ENCODE measurements around the gene SNX5. TPM values are rescaled to one million over a fixed set of nuclear protein-coding genes. Genes with fewer than 3 reads are reported as not detected.

The SNX5 gene
- total RNA-seq, 4 donors from 2014 or later = 49.8 to 88.8 (median 60.9) TPM

DNA sequence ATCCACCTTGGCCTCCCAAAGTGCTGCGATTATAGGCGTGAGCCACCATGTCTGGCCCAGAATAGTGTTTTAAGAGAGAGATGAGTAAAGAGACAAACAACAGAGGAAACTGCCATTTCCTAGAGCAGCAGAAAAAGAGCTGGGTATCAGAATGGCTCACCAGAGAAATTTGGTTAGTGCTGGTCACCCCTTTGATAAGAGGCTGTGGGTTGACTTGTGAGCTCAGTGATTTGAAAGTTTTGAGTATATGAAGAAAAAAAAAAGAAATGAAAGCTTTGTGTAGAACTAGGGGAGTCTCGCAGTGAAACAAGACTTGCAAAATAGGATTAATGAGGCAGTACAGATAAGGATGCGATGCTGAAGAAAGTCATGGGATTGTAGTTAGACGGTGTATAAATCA lies 29.9 kb upstream of the SNX5 start:
- H3K9me3 ChIP-seq = no peaks in the 10 kb centered on the region
- DNase-seq = no peak
- peaks cover 0 to 4% of the 10 kb centered on the region in 2 donors for H3K4me1 ChIP-seq
- no peaks in the 10 kb centered on the region for H3K36me3 ChIP-seq
- H3K4me3 ChIP-seq = no peak overlapping the region
- H3K27ac ChIP-seq = no peak overlapping the region
- no peak for TF ChIP-seq POLR2A (IDR thresholded peaks at IDR 0.05)
- TF ChIP-seq, protein P1, sequence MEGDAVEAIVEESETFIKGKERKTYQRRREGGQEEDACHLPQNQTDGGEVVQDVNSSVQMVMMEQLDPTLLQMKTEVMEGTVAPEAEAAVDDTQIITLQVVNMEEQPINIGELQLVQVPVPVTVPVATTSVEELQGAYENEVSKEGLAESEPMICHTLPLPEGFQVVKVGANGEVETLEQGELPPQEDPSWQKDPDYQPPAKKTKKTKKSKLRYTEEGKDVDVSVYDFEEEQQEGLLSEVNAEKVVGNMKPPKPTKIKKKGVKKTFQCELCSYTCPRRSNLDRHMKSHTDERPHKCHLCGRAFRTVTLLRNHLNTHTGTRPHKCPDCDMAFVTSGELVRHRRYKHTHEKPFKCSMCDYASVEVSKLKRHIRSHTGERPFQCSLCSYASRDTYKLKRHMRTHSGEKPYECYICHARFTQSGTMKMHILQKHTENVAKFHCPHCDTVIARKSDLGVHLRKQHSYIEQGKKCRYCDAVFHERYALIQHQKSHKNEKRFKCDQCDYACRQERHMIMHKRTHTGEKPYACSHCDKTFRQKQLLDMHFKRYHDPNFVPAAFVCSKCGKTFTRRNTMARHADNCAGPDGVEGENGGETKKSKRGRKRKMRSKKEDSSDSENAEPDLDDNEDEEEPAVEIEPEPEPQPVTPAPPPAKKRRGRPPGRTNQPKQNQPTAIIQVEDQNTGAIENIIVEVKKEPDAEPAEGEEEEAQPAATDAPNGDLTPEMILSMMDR (IDR thresholded peaks at IDR 0.05 in 4 of 5, conservative IDR thresholded peaks at IDR 0.05 in 1 of 5) = no peak
- ATAC-seq = no peak
- intact Hi-C loops (cut with DNase I; ENCODE audit: low total_unique reads) = loop anchor here (5.0 kb wide), 1 partner anchor 496 kb away; no protein-coding TSS in a partner anchor
- H3K27me3 ChIP-seq = no peaks in the 10 kb centered on the region
- in situ Hi-C loops (cut with MboI; ENCODE audit: low sequenced_read_pairs in 4 of 4) = loop anchor here in 1 of 4 donors (5.0 kb wide), 1 partner anchor 41 kb away; no protein-coding TSS in a partner anchor

DNA sequence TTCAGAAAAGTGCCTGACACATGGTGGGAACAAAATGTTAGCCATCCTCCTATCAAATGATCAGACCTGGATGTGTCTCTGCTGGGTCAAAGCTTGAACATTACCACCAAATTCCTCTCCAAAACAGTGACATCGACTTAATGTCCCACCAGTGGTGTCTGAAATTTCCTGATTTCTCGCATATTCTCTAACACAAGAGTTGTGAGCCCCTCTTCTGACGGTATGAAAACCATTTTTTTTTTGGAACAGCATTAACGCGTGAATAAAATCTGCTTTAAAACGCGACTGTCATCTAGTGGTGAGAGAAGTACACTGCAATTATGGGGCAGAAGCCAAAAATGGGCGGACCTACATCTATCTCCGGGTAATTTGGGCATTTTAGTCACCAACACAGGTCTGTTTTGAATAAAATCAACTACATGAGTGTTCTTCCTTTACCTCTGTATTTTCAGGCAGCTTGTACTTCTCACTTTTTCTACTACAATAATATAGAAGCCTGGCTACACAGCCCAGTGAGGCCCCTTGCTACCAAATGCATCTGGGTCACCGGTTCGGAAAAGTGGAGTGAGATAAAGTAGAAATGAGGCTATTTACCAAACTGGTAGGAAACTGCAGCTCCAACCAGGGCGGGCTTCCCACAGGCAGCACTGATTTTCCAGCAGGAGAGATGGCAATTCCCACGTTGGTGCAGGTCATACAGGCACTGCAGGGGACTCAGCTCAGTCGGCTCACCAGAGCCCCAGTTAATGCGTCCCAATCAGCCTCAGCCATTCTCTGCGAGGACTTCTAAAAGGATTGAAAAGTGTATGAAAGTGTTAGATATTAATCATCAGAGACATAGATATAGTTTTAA lies 27.6 kb upstream of the SNX5 start:
- DNase-seq (peak in 1 of 2 donors; percentile 18), ATAC-seq (peak; percentile 61 to 72)
- intact Hi-C loops (cut with DNase I; ENCODE audit: low total_unique reads) (loop anchor here (2.0 to 5.0 kb wide), 3 partner anchors 37 to 494 kb away; no protein-coding TSS in a partner anchor), in situ Hi-C loops (cut with MboI; ENCODE audit: low sequenced_read_pairs in 4 of 4) (loop anchor here in 1 of 4 donors (5.0 kb wide), 1 partner anchor 39 kb away; no protein-coding TSS in a partner anchor)
- Histone ChIP-seq H3K9me3 (no peaks in the 10 kb centered on the region), H3K27me3 (no peaks in the 10 kb centered on the region), H3K36me3 (no peaks in the 10 kb centered on the region), H3K27ac (no peak overlapping the region), H3K4me3 (peak overlapping the region in 1 of 4 donors; percentile 13), H3K4me1 (peaks cover 0 to 4% of the 10 kb centered on the region in 2 donors)
- TF ChIP-seq, protein P1 (IDR thresholded peaks at IDR 0.05 in 4 of 5, conservative IDR thresholded peaks at IDR 0.05 in 1 of 5) = peak; percentile 86 to 99 (median 98)
- TF ChIP-seq POLR2A (IDR thresholded peaks at IDR 0.05) = no peak

DNA sequence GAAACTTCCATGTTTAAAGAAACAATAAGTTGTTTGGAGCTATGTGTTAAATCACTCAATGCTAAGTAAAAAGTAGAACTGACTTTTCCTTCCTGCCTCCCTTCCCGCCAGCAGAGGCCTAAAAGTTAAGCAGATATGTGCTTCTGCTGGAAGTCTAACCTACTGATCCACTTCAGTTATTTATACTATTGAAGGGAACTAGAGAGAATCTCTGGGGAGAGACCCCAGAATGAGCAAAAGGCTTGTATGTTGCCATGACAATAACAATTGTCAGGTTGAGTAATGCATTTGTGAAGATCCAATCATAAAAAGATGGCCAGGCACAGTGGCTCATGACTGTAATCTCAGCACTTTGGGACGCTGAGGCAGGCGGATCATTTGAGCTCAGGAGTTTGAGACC lies 25.0 kb upstream of the SNX5 start:
- H3K27me3 ChIP-seq = no peaks in the 10 kb centered on the region
- no peak overlapping the region for H3K27ac ChIP-seq
- ATAC-seq (no peak), DNase-seq (no peak)
- in situ Hi-C loops (cut with MboI; ENCODE audit: low sequenced_read_pairs in 4 of 4) (no loop called here), intact Hi-C loops (cut with DNase I; ENCODE audit: low total_unique reads) (no loop called here)
- peaks cover 0 to 18% of the 10 kb centered on the region in 2 donors for H3K36me3 ChIP-seq
- TF ChIP-seq, protein P1 (IDR thresholded peaks at IDR 0.05 in 4 of 5, conservative IDR thresholded peaks at IDR 0.05 in 1 of 5) = no peak
- TF ChIP-seq POLR2A (IDR thresholded peaks at IDR 0.05) = no peak
- H3K4me3 ChIP-seq = no peak overlapping the region
- no peaks in the 10 kb centered on the region for H3K9me3 ChIP-seq
- peaks cover 0 to 4% of the 10 kb centered on the region in 2 donors for H3K4me1 ChIP-seq

DNA sequence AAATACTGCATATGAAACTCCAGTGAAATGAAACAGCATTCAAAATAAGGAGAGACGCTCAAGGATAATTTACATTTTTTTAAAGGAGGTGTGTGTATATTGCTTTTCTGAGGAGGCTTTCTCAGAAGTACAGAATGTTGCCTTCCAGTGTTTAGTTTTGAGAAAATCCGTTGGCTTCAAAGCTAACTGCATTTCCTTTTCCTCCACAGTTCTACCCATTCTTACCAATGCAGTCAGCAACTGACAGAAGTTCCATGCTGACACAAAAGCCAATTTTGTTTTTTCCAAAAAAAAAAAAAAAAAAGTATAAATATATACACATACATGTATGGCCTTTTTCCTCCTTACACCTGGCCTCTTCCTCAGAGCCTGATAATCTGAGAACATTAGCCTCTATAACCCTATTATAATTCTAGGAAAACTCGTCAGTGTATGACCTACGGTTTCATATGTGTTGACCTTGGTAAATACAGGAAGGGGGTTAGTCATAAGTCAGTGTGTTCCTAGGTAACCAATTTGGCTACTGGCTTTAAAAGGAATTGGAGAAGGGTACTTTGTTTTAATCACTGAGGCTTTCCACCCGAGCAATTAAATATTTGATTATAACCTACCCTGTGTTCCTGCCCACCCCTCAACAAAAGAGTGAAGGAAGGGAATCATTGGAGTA lies 24.4 kb upstream of the SNX5 start:
- Histone ChIP-seq H3K27me3 (no peaks in the 10 kb centered on the region), H3K9me3 (no peaks in the 10 kb centered on the region), H3K4me1 (peaks cover 0 to 4% of the 10 kb centered on the region in 2 donors), H3K27ac (peak overlapping the region in 1 of 4 donors; percentile 1), H3K36me3 (peaks cover 0 to 19% of the 10 kb centered on the region in 2 donors), H3K4me3 (no peak overlapping the region)
- DNase-seq (no peak), ATAC-seq (peak; percentile 31 to 66)
- no peak for TF ChIP-seq POLR2A (IDR thresholded peaks at IDR 0.05)
- TF ChIP-seq, protein P1 (IDR thresholded peaks at IDR 0.05 in 4 of 5, conservative IDR thresholded peaks at IDR 0.05 in 1 of 5) = no peak
- in situ Hi-C loops (cut with MboI; ENCODE audit: low sequenced_read_pairs in 4 of 4) = no loop called here
- intact Hi-C loops (cut with DNase I; ENCODE audit: low total_unique reads) = no loop called here

All from gastrocnemius medialis (tissue), 4 donors.